ENCODE measurements around the gene SLC44A2.

Gene SLC44A2

DNA sequence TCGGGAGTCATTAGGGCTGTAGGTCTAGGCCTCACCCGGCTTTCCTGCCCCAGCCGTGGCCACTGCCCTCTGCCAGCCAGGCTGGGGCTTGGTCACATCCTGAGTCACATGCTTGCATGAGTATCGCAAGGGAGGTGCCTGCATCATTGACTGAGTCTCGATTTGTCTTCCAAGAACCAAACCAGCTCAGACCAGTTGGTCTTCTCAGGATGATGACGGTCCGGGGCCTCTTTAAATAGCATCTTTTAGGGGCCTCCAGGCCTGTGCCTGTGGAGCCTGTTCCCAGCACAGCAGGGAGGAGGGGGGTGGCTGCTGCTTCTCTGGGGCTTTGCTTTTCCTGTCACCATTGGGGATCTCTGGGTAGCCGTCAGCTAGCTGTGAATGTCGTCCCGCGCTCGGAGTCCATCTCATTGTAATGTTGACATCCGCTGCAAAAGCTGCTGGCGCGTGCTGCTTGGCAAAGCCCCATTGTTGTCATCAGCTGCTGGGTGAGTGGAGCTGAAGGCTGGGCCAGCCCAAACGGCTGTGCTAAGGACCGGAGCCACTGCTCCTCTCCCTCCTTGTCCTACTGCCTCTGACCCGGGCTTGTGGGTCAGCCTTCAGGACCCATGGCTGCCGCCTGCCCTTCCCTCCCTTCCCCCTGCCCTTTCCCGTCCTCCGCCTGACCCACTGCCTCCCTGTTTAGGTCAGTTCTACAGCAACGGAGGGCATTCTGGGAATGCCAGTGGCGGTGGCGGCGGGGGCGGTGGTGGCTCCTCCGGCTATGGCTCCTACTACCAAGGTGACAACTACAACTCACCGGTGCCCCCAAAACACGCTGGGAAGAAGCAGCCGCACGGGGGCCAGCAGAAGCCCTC lies 61.5 kb downstream of the SLC44A2 start:
- Histone ChIP-seq H3K9me3 (ENCODE audit: insufficient read depth, low read depth, low read length) (no peaks in the 10 kb centered on the region), H3K27ac (ENCODE audit: low read length) (no peak overlapping the region), H3K4me3 (ENCODE audit: low read length) (no peak overlapping the region), H3K27me3 (ENCODE audit: insufficient read depth, low read length) (no peaks in the 10 kb centered on the region), H3K36me3 (ENCODE audit: insufficient read depth, low read depth, low read length) (peaks cover 99% of the 10 kb centered on the region), H3K9ac (ENCODE audit: low read depth, low read length) (no peak overlapping the region), H3K4me1 (ENCODE audit: insufficient read depth, low read length) (no peaks in the 10 kb centered on the region)

DNA sequence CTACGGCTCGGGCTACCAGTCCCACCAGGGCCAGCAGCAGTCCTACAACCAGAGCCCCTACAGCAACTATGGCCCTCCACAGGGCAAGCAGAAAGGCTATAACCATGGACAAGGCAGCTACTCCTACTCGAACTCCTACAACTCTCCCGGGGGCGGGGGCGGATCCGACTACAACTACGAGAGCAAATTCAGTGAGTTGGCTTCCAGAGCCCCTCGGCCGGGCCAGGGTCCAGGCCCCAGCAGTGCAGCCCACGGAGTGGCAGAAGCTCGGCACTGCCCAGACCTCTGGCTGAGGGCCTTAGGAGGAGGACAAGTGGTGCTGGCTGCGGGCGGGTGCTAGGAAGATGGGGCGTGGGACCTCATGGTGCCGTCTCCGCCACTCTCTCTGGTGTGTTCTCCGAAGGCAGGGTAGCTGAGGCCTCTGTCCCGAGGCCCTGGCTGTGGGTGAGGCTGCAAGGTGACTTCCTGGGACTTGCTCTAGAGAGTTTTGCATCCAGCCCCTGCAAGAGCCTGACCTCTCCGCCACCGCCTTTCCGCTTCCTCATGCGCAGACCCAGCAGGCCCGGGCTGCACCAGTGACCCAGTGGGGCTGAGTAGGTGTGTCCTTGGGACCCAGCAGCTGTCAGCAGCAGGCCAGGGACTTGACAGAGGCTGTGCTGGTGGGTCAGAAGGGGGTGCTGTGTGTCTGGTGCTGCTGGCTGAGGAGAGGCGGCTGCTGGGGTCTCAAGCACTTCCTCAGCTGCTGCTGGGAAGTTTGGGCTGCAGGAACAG lies 62.4 kb downstream of the SLC44A2 start:
- Histone ChIP-seq H3K4me3 (ENCODE audit: low read length) (no peak overlapping the region), H3K36me3 (ENCODE audit: insufficient read depth, low read depth, low read length) (peaks cover 99% of the 10 kb centered on the region), H3K9me3 (ENCODE audit: insufficient read depth, low read depth, low read length) (no peaks in the 10 kb centered on the region), H3K9ac (ENCODE audit: low read depth, low read length) (no peak overlapping the region), H3K27me3 (ENCODE audit: insufficient read depth, low read length) (no peaks in the 10 kb centered on the region), H3K27ac (ENCODE audit: low read length) (no peak overlapping the region), H3K4me1 (ENCODE audit: insufficient read depth, low read length) (peaks cover 4% of the 10 kb centered on the region; the same call in 1 of the 2 replicates)

DNA sequence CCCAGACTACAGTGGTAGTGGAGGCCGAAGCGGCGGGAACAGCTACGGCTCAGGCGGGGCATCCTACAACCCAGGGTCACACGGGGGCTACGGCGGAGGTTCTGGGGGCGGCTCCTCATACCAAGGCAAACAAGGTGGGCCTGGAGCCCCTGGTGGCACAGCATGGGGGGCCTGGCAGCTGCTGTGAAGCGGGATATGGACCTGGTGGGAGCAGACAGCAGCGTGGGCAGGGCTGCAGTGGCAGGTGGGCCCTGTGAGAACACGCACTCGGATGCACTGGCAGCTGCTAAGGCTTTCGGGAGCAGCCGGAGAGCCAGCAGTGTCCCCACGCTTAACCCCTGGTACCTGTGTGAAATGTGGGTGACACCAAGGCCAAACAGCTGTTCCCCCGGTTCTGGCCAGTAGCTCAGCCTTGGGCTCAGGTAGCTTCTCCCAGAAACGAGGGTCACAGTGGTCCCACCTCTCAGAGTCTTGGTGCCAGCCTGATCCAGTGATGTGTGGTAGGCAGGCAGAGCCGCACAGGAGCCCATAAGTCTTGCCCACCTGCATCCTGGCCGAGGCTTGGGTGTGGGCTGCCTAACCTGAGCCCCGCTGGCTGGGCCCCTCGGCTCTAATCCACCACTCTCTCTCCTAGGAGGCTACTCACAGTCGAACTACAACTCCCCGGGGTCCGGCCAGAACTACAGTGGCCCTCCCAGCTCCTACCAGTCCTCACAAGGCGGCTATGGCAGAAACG lies 63.4 kb downstream of the SLC44A2 start:
- Histone ChIP-seq H3K9me3 (ENCODE audit: insufficient read depth, low read depth, low read length) (no peaks in the 10 kb centered on the region), H3K9ac (ENCODE audit: low read depth, low read length) (no peak overlapping the region), H3K4me3 (ENCODE audit: low read length) (no peak overlapping the region), H3K36me3 (ENCODE audit: insufficient read depth, low read depth, low read length) (peaks cover 91% of the 10 kb centered on the region), H3K27me3 (ENCODE audit: insufficient read depth, low read length) (no peaks in the 10 kb centered on the region), H3K4me1 (ENCODE audit: insufficient read depth, low read length) (peaks cover 4% of the 10 kb centered on the region; the same call in 1 of the 2 replicates), H3K27ac (ENCODE audit: low read length) (no peak overlapping the region)

DNA sequence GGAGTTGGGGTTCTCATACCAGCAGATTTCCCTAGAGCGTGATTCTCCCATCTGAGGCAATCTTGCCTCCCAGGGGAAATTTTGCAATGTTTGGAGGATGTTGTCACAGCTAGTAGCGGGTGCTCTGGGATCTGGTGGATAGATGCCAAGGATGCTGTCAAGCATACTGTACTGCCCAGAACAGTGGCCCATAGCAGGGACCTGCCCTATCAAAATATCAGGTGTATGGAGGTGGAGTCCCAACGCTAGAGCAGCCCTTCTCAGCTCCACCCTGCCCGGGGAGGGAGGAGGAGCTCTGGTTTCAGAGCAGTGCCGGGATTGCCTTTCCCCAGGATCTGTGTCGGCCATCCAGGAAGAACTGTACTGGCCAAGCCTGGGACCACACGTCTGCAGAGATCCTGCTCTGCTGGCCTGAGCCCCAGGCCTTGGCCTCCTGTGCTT lies 65.0 kb downstream of the SLC44A2 start:
- Histone ChIP-seq H3K27me3 (ENCODE audit: insufficient read depth, low read length) (no peaks in the 10 kb centered on the region), H3K27ac (ENCODE audit: low read length) (no peak overlapping the region), H3K9me3 (ENCODE audit: insufficient read depth, low read depth, low read length) (no peaks in the 10 kb centered on the region), H3K36me3 (ENCODE audit: insufficient read depth, low read depth, low read length) (peaks cover 74% of the 10 kb centered on the region), H3K9ac (ENCODE audit: low read depth, low read length) (no peak overlapping the region), H3K4me1 (ENCODE audit: insufficient read depth, low read length) (peaks cover 7% of the 10 kb centered on the region; the same call in 1 of the 2 replicates), H3K4me3 (ENCODE audit: low read length) (no peak overlapping the region)

DNA sequence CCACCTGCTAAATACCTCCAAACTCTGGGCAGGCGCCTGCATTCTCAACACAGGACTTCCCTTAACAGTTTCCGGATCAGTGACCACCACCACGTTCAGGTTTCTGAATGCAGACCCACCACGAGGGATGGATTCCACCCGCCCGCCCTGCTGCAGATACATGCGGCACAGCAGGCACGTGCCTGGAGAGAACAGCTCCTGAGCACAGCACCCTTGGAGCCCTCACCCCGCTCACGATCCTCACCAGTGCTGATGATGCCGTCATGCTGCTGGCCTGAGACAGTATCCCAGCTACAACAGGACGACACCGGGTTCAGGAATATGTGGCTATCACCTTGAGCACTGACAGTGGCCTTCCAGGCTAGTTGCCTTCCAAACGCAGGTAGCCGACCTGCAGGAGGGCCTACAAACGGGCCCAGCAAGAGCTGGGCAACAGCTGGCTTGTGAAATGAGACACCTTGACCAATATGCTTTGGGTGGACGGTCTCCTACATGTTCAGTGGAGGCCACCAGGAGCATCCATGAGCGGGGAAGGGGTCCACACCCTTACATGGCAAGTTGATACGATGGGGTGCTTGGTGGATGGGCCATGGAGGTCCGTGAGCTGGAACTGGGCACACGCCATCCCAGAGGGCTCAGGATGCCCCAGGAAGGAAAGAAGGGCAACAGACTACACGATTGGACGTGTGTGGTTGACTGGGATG lies 66.0 kb downstream of the SLC44A2 start:
- Histone ChIP-seq H3K4me3 (ENCODE audit: low read length) (no peak overlapping the region), H3K9ac (ENCODE audit: low read depth, low read length) (no peak overlapping the region), H3K9me3 (ENCODE audit: insufficient read depth, low read depth, low read length) (no peaks in the 10 kb centered on the region), H3K27me3 (ENCODE audit: insufficient read depth, low read length) (no peaks in the 10 kb centered on the region), H3K27ac (ENCODE audit: low read length) (no peak overlapping the region), H3K36me3 (ENCODE audit: insufficient read depth, low read depth, low read length) (peaks cover 64% of the 10 kb centered on the region), H3K4me1 (ENCODE audit: insufficient read depth, low read length) (peaks cover 9% of the 10 kb centered on the region; the same call in 1 of the 2 replicates)

DNA sequence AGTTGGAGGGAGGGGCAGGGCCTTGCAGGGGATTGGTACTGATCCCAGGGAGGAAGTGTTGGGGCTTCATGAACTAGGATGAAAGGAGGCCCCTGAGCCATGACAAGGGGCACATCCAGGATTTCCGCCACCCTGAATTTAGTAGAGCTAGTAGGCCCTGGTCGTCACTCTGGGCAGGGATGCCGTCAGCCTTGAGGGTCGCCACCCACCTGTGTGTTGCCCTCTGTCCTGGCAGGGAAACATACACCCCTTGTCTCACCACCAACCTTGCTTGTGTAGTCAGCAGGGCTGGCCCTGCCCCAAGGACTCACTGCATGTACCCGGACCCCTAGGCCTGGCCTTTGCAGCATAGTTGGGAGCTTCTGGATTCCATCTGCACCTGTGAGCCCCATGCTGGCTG lies 66.5 kb downstream of the SLC44A2 start:
- no peaks in the 10 kb centered on the region for H3K9me3 ChIP-seq (ENCODE audit: insufficient read depth, low read depth, low read length)
- H3K27me3 ChIP-seq (ENCODE audit: insufficient read depth, low read length), result 0 out of 2 replicates have a peak, but pooled peaks cover 2% of the 10 kb centered on the region
- H3K4me3 ChIP-seq (ENCODE audit: low read length), result no peak overlapping the region
- peaks cover 9% of the 10 kb centered on the region; the same call in 1 of the 2 replicates for H3K4me1 ChIP-seq (ENCODE audit: insufficient read depth, low read length)
- peaks cover 59% of the 10 kb centered on the region for H3K36me3 ChIP-seq (ENCODE audit: insufficient read depth, low read depth, low read length)
- no peak overlapping the region for H3K27ac ChIP-seq (ENCODE audit: low read length)
- no peak overlapping the region for H3K9ac ChIP-seq (ENCODE audit: low read depth, low read length)

DNA sequence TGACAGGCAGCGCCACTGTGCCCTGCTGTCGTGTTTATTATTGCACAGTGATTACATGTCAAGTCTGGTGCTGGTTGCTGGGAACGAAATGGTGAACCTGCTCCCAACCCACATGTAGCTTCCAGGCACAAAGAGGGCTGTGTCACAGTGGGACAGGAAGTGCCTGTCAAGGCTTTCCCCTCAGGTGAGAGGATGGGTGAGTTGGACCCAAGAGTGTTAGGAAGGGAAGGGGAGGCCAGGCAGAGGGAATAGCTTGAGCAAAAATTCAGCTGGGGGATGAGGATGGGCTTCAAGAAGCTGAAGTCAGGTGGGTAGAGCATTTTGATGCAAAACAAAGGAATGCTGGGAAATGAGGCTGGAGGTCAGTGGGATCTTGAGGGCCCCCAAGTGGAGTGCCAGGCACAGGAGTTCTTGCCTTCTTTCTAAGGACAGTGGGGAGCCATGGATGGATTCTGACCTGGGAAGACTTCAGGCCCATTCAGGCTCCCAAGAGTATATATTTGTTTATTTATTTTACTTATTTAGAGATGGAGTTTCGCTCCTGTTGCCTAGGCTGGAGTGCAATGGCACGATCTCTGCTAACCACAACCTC lies 67.4 kb downstream of the SLC44A2 start:
- Histone ChIP-seq H3K4me1 (ENCODE audit: insufficient read depth, low read length) (peaks cover 9% of the 10 kb centered on the region; the same call in 1 of the 2 replicates), H3K9me3 (ENCODE audit: insufficient read depth, low read depth, low read length) (no peaks in the 10 kb centered on the region), H3K9ac (ENCODE audit: low read depth, low read length) (no peak overlapping the region), H3K36me3 (ENCODE audit: insufficient read depth, low read depth, low read length) (peaks cover 51% of the 10 kb centered on the region), H3K27ac (ENCODE audit: low read length) (no peak overlapping the region), H3K4me3 (ENCODE audit: low read length) (no peak overlapping the region), H3K27me3 (ENCODE audit: insufficient read depth, low read length) (0 out of 2 replicates have a peak, but pooled peaks cover 4% of the 10 kb centered on the region)

All from iPS-20b (cell line).